Astrocyte of the hippocampus (primary cell): Measurements from ENCODE around the gene SPTLC3.
A peak's percentile ranks its signal among the peaks of the same experiment; 100 is the strongest.
"Not testable (repeated sequence)": the region's sequence is repeated elsewhere in the genome, so short reads cannot be mapped to it uniquely, and the experiment has no call there.

Source experiments
- DNase-seq: peaks from one replicate; pipeline ENCODE4 v3.0.0; 2011; ENCODE audit warnings: low read depth, low spot score

SPTLC3 gene

GRCh38 chr20:13008761-13009681 lies at the start of gene SPTLC3:
Gene SPTLC3 (plus strand): TSS chr20:13008972. CDS start chr20:13009268, 296 bp downstream.
- DNase-seq: peak; percentile 63

GRCh38 chr20:12961725-12962124 lies 47.0 kb upstream of the SPTLC3 start:
- no peak for DNase-seq

GRCh38 chr20:12962895-12963294 lies 45.9 kb upstream of the SPTLC3 start:
- DNase-seq: no peak

- no peak for DNase-seq
Observed at GRCh38 chr20:12963416-12963815, 45.4 kb upstream of the SPTLC3 start.

GRCh38 chr20:12965212-12965869 lies 43.4 kb upstream of the SPTLC3 start:
- DNase-seq: no peak

- no peak for DNase-seq
Observed at GRCh38 chr20:12965870-12966251, 42.9 kb upstream of the SPTLC3 start.

GRCh38 chr20:12966468-12967085 lies 42.2 kb upstream of the SPTLC3 start:
- DNase-seq: peak; percentile 61

GRCh38 chr20:12967932-12968331 lies 40.8 kb upstream of the SPTLC3 start:
- no peak for DNase-seq

- DNase-seq: no peak
Observed at GRCh38 chr20:12968472-12968871, 40.3 kb upstream of the SPTLC3 start.

- DNase-seq: no peak
Observed at GRCh38 chr20:12969071-12969669, 39.6 kb upstream of the SPTLC3 start.

GRCh38 chr20:12970372-12970821 lies 38.4 kb upstream of the SPTLC3 start:
- DNase-seq: peak; percentile 72

GRCh38 chr20:12975833-12976608 lies 32.8 kb upstream of the SPTLC3 start:
- DNase-seq: no peak

- DNase-seq: no peak
Observed at GRCh38 chr20:12976720-12977309, 32.0 kb upstream of the SPTLC3 start.

GRCh38 chr20:12977328-12978125 lies 31.2 kb upstream of the SPTLC3 start:
- no peak for DNase-seq

GRCh38 chr20:12978126-12978394 lies 30.7 kb upstream of the SPTLC3 start:
- no peak for DNase-seq

- no peak for DNase-seq
Observed at GRCh38 chr20:12978613-12979495, 29.9 kb upstream of the SPTLC3 start.

- DNase-seq: not testable (repeated sequence)
Observed at GRCh38 chr20:12979713-12980112, 29.1 kb upstream of the SPTLC3 start.

- no peak for DNase-seq
Observed at GRCh38 chr20:12982098-12982497, 26.7 kb upstream of the SPTLC3 start.
